ENCODE data around the gene GLYR1.

DNA sequence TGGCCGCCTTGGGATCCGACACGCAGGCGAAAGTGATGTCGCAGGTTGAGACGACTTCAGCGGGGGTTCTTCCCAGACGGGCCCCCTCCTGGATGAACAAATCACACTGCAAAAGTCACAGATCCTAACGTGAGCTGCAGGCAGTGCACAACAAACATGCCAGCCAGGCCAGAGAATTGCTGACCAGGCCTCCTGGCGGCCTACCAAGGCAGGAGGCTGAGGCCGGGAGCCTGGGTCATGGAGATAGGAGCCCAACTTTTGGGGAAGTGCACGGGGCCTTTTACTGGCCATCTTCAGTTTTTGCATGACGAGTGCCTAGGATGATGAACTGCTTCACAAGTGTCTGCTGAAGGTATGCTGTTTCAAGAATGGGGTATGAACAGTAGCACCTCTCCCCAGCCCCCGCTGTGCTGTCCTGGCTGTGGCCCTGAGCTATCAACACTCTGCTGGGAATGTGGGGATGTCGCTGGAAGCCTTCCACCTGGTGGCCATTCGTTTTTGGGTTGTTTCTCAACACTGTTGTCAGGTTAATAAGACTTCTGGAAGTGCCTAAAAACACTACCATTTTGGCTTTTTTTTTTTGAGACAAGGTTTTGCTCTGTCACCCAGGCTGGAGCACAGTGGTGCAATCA lies 32.4 kb downstream of the GLYR1 start:
- TF ChIP-seq SUZ12 (IDR thresholded peaks at IDR 0.05; ENCODE audit: unreplicated experiment) = no peak
- no peak for TF ChIP-seq EZH2 (IDR thresholded peaks at IDR 0.05; ENCODE audit: borderline replicate concordance, control insufficient read depth, low read depth, low read length)
- no peak for TF ChIP-seq USF2 (IDR thresholded peaks at IDR 0.05; ENCODE audit: borderline replicate concordance, low read depth, low read length)
- no peak for TF ChIP-seq HDGF (IDR thresholded peaks at IDR 0.05)
- TF ChIP-seq CBX5 (IDR thresholded peaks at IDR 0.05; ENCODE audit: low read depth) = no peak
- no peak for TF ChIP-seq SP1 (IDR thresholded peaks at IDR 0.05; ENCODE audit: low read depth, low read length)
- TF ChIP-seq POLR2A (IDR thresholded peaks at IDR 0.05; ENCODE audit: low read depth, low read length) = no peak
- no peak for TF ChIP-seq POLR2AphosphoS5 (IDR thresholded peaks at IDR 0.05; ENCODE audit: low read length)
- TF ChIP-seq CTCF (IDR thresholded peaks at IDR 0.05 in 2 of 3, conservative IDR thresholded peaks at IDR 0.05 in 1 of 3; ENCODE audit: control insufficient read depth in 2 of 3, extremely low read depth in 1 of 3, insufficient read depth in 1 of 3, low read depth in 3 of 3, low read length in 3 of 3) = no peak
- no peak for TF ChIP-seq BHLHE40 (IDR thresholded peaks at IDR 0.05; ENCODE audit: borderline replicate concordance in 1 of 2, low read depth in 2 of 2, low read length in 1 of 2)
- TF ChIP-seq SIN3A (IDR thresholded peaks at IDR 0.05; ENCODE audit: low read depth, low read length) = no peak
- TF ChIP-seq FOXM1 (IDR thresholded peaks at IDR 0.05; ENCODE audit: low read depth, low read length) = no peak
- TF ChIP-seq MEF2A (IDR thresholded peaks at IDR 0.05; ENCODE audit: insufficient read depth, low read depth, low read length) = no peak
- TF ChIP-seq CREM (IDR thresholded peaks at IDR 0.05; ENCODE audit: low read depth) = no peak
